GM10266 (cell line): ENCODE data around the gene SLC4A4.
"Not testable (repeated sequence)": the region's sequence is repeated elsewhere in the genome, so short reads cannot be mapped to it uniquely, and the experiment has no call there.

Source experiments
- DNase-seq: peaks from one replicate; pipeline ENCODE4 v3.0.0; 2012; ENCODE audit errors: extremely low spot score
- CTCF ChIP-seq: IDR thresholded peaks from 2 replicates; pipeline ENCODE4 v1.5.1; 2012; ENCODE audit warnings: mild to moderate bottlenecking, low read depth; ENCODE audit not compliant: control insufficient read depth, insufficient read depth; ENCODE audit errors: missing control alignments

Gene SLC4A4

GRCh38 chr4:71405791-71406190, 67.0 kb downstream of the SLC4A4 start:
- no peak for TF ChIP-seq CTCF
- DNase-seq = no peak

GRCh38 chr4:71406459-71406963, 67.7 kb downstream of the SLC4A4 start:
- DNase-seq = no peak
- no peak for TF ChIP-seq CTCF

- not testable (repeated sequence) for DNase-seq
These were observed 70.1 kb downstream of the SLC4A4 start for GRCh38 chr4:71408961-71409360.

- DNase-seq = no peak
- TF ChIP-seq CTCF = no peak
These were observed 73.2 kb downstream of the SLC4A4 start for GRCh38 chr4:71411981-71412380.

GRCh38 chr4:71415491-71415890, 76.7 kb downstream of the SLC4A4 start:
- DNase-seq = no peak
- TF ChIP-seq CTCF = no peak

- no peak for DNase-seq
- TF ChIP-seq CTCF = no peak
These were observed 78.3 kb downstream of the SLC4A4 start for GRCh38 chr4:71417150-71417549.

GRCh38 chr4:71426381-71427042, 87.7 kb downstream of the SLC4A4 start:
- no peak for DNase-seq
- TF ChIP-seq CTCF = no peak

- no peak for DNase-seq
- no peak for TF ChIP-seq CTCF
These were observed 90.3 kb downstream of the SLC4A4 start for GRCh38 chr4:71429106-71429505.
